HUES64 (cell line): Measurements from ENCODE around the gene CDKAL1.
"Not testable (repeated sequence)": the region's sequence is repeated elsewhere in the genome, so short reads cannot be mapped to it uniquely, and the experiment has no call there.

Experiments
- H3K27ac ChIP-seq: 2 replicates; pipeline ENCODE4 v1.7.0; 2013; ENCODE audit warnings: low read depth, low read length, inconsistent platforms
- H3K27me3 ChIP-seq: 2 replicates; pipeline ENCODE4 v1.6.1; 2013; ENCODE audit warnings: mild to moderate bottlenecking, low read length; ENCODE audit not compliant: insufficient read depth
- H3K36me3 ChIP-seq: 2 replicates; pipeline ENCODE4 v1.6.1; 2013; ENCODE audit warnings: mild to moderate bottlenecking, low read length; ENCODE audit not compliant: insufficient read depth
- H3K4me1 ChIP-seq: 2 replicates; pipeline ENCODE4 v1.6.1; 2013; ENCODE audit warnings: mild to moderate bottlenecking, low read length, moderate library complexity; ENCODE audit not compliant: insufficient read depth
- H3K4me3 ChIP-seq: 2 replicates; pipeline ENCODE4 v1.5.1; 2013; ENCODE audit warnings: mild to moderate bottlenecking, low read length, moderate library complexity
- H3K9ac ChIP-seq: 2 replicates; pipeline ENCODE4 v1.6.1; 2013; ENCODE audit warnings: mild to moderate bottlenecking, low read depth, low read length
- H3K9me3 ChIP-seq: 2 replicates; pipeline ENCODE4 v1.6.1; 2013; ENCODE audit warnings: low read depth, low read length; ENCODE audit not compliant: insufficient read depth
- WGBS: fragments of 150-250, 120-280 bp; methylation state at CpG from one replicate; pipeline ENCODE4 v1.1.7; 2013; ENCODE audit warnings: missing lambda C conversion rate; 5-methylcytosine and 5-hydroxymethylcytosine counted together

The CDKAL1 gene

GRCh38 chr6:21087188-21087587, 552.9 kb downstream of the CDKAL1 start:
- Histone ChIP-seq H3K9ac (no peak overlapping the region), H3K27ac (no peak overlapping the region), H3K36me3 (no peaks in the 10 kb centered on the region), H3K4me1 (no peaks in the 10 kb centered on the region), H3K27me3 (no peaks in the 10 kb centered on the region), H3K9me3 (no peaks in the 10 kb centered on the region), H3K4me3 (no peak overlapping the region)
- 95% methylated on average over 4 of the region's 4 CpGs for WGBS

- no peak overlapping the region for H3K9ac ChIP-seq
- no peak overlapping the region for H3K4me3 ChIP-seq
- H3K27me3 ChIP-seq, result no peaks in the 10 kb centered on the region
- no peak overlapping the region for H3K27ac ChIP-seq
- H3K36me3 ChIP-seq, result no peaks in the 10 kb centered on the region
- 98% methylated on average over 2 of the region's 2 CpGs for WGBS
- no peaks in the 10 kb centered on the region for H3K9me3 ChIP-seq
- H3K4me1 ChIP-seq, result peaks cover 5% of the 10 kb centered on the region; the same call in 1 of the 2 replicates
Observed at GRCh38 chr6:21091411-21091810, 557.2 kb downstream of the CDKAL1 start.

GRCh38 chr6:21092231-21092772, 558.0 kb downstream of the CDKAL1 start:
- H3K27ac ChIP-seq, H3K4me1 ChIP-seq, H3K9ac ChIP-seq, H3K36me3 ChIP-seq, H3K9me3 ChIP-seq, H3K4me3 ChIP-seq, H3K27me3 ChIP-seq: not testable (repeated sequence)
- 96% methylated on average over 5 of the region's 6 CpGs for whole genome bisulfite sequencing

- no peaks in the 10 kb centered on the region for H3K36me3 ChIP-seq
- H3K4me1 ChIP-seq, result peaks cover 34% of the 10 kb centered on the region
- H3K9me3 ChIP-seq, result no peaks in the 10 kb centered on the region
- H3K27ac ChIP-seq, result no peak overlapping the region
- no peaks in the 10 kb centered on the region for H3K27me3 ChIP-seq
- no peak overlapping the region for H3K9ac ChIP-seq
- 95% methylated on average over 1 of the region's 2 CpGs for WGBS
- no peak overlapping the region for H3K4me3 ChIP-seq
Observed at GRCh38 chr6:21095462-21095861, 561.2 kb downstream of the CDKAL1 start.

- Histone ChIP-seq H3K4me3 (no peak overlapping the region), H3K4me1 (peaks cover 36% of the 10 kb centered on the region), H3K9ac (no peak overlapping the region), H3K9me3 (no peaks in the 10 kb centered on the region), H3K27me3 (no peaks in the 10 kb centered on the region), H3K27ac (no peak overlapping the region), H3K36me3 (no peaks in the 10 kb centered on the region)
- 94% methylated on average over 4 of the region's 4 CpGs for WGBS
Observed at GRCh38 chr6:21098134-21098533, 563.9 kb downstream of the CDKAL1 start.

- Histone ChIP-seq H3K4me1 (peaks cover 36% of the 10 kb centered on the region), H3K9ac (no peak overlapping the region), H3K4me3 (no peak overlapping the region), H3K27me3 (no peaks in the 10 kb centered on the region), H3K27ac (no peak overlapping the region), H3K9me3 (no peaks in the 10 kb centered on the region), H3K36me3 (no peaks in the 10 kb centered on the region)
- 82% methylated on average over 1 of the region's 1 CpG for WGBS
Observed at GRCh38 chr6:21098744-21099143, 564.5 kb downstream of the CDKAL1 start.

GRCh38 chr6:21099338-21100314, 565.4 kb downstream of the CDKAL1 start:
- H3K9ac ChIP-seq, result no peak overlapping the region
- no peak overlapping the region for H3K4me3 ChIP-seq
- no peak overlapping the region; the same call in 1 of the 2 replicates for H3K27ac ChIP-seq
- H3K4me1 ChIP-seq, result peaks cover 36% of the 10 kb centered on the region
- 90% methylated on average over 5 of the region's 7 CpGs for WGBS
- H3K27me3 ChIP-seq, result no peaks in the 10 kb centered on the region
- H3K36me3 ChIP-seq, result no peaks in the 10 kb centered on the region
- H3K9me3 ChIP-seq, result no peaks in the 10 kb centered on the region

- 88% methylated on average over 4 of the region's 4 CpGs for WGBS
Observed at GRCh38 chr6:21100991-21101390, 566.7 kb downstream of the CDKAL1 start.

GRCh38 chr6:21101694-21102093, 567.4 kb downstream of the CDKAL1 start:
- no peaks in the 10 kb centered on the region for H3K27me3 ChIP-seq
- no peak overlapping the region for H3K9ac ChIP-seq
- H3K36me3 ChIP-seq, result no peaks in the 10 kb centered on the region
- peaks cover 36% of the 10 kb centered on the region for H3K4me1 ChIP-seq
- H3K27ac ChIP-seq, result no peak overlapping the region
- 89% methylated on average over 1 of the region's 1 CpG for WGBS
- no peaks in the 10 kb centered on the region for H3K9me3 ChIP-seq
- H3K4me3 ChIP-seq, result no peak overlapping the region

More at GRCh38 chr6:21100991-21101390, 566.7 kb downstream of the CDKAL1 start:
- Histone ChIP-seq H3K27ac (no peak overlapping the region), H3K4me1 (peaks cover 36% of the 10 kb centered on the region), H3K36me3 (no peaks in the 10 kb centered on the region), H3K4me3 (no peak overlapping the region), H3K9ac (no peak overlapping the region), H3K27me3 (no peaks in the 10 kb centered on the region), H3K9me3 (no peaks in the 10 kb centered on the region)

- Histone ChIP-seq H3K27ac (no peak overlapping the region), H3K4me3 (no peak overlapping the region), H3K9ac (no peak overlapping the region), H3K9me3 (no peaks in the 10 kb centered on the region), H3K27me3 (no peaks in the 10 kb centered on the region), H3K36me3 (no peaks in the 10 kb centered on the region), H3K4me1 (peaks cover 36% of the 10 kb centered on the region)
- 62% methylated on average over 7 of the region's 7 CpGs for WGBS
Observed at GRCh38 chr6:21102201-21102600, 567.9 kb downstream of the CDKAL1 start.

- Histone ChIP-seq H3K36me3 (no peaks in the 10 kb centered on the region), H3K27ac (no peak overlapping the region), H3K4me1 (peaks cover 34% of the 10 kb centered on the region), H3K9me3 (no peaks in the 10 kb centered on the region), H3K27me3 (no peaks in the 10 kb centered on the region), H3K4me3 (no peak overlapping the region), H3K9ac (no peak overlapping the region)
- 89% methylated on average over 6 of the region's 7 CpGs for WGBS
Observed at GRCh38 chr6:21102624-21103023, 568.4 kb downstream of the CDKAL1 start.
